ENCODE results near the gene TEX44. TPM values are rescaled to one million over a fixed set of nuclear protein-coding genes. Genes with fewer than 3 reads are reported as not detected.
"Not testable (repeated sequence)": the region's sequence is repeated elsewhere in the genome, so short reads cannot be mapped to it uniquely, and the experiment has no call there.

The TEX44 gene
- total RNA-seq, 2 experiments from 2014 or later = not detected

DNA sequence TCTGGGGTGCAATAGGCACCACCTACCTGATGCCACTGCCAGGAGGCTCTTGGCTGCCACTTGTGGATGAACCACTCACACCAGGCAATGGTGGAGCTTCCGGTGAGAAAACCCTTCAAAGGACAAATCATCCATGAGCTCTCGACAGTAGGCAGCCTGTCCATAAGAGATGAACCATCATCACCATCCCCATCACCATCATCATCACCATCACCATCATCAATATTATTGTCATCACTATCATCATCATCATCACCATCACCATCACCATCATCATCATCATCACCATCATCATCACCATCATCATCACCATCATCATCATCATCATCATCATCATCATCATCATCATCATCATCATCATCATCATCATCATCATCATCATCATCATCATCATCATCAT, 14.0 kb upstream of the TEX44 start:
- POLR2A ChIA-PET; H3K27me3 Mint-ChIP-seq; H3K4me3 Mint-ChIP-seq; DNase-seq; H3K36me3 Mint-ChIP-seq; H3K27ac Mint-ChIP-seq; ATAC-seq (ENCODE audit: low read depth); H3K4me1 Mint-ChIP-seq; H3K9me3 Mint-ChIP-seq: not testable (repeated sequence)

DNA sequence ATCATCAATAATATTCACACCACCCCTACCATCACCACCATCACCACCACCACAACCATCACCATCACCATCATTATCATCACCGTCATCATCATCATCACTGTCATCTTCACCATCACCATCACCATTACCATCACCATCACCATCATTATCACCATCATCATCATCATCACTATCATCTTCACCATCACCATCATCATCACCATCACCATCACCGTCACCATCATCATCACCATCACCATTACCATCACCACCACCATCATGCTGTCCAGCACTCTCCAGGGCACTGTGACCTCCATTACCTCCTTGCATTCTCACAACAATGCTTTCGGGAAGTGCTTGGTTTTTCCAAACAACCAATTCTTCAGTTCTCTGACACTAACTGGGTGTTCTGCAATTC, 13.1 kb upstream of the TEX44 start:
- H3K4me3 Mint-ChIP-seq = no peak overlapping the region

DNA sequence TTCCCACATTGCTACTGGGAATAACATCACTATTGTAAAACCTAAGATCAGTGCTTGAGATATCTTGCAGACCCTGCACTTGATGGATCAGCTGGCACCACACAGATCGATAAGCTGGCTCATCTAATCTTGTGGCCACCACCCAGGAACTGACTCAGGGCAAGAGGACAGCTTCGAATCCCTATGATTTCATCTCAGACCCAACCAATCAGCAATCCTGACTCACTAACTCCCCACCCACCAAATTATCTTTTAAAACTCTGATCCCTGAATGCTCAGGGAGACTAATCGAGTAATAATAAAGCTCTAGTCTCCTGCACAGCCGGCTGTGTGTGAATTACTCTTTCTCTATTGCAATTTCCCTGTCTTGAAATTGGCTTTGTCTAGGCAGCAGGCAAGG, 11.3 kb upstream of the TEX44 start:
- POLR2A ChIA-PET = no interaction called here
- H3K4me1 Mint-ChIP-seq = peaks cover 2% of the 10 kb centered on the region
- H3K36me3 Mint-ChIP-seq = peaks cover 2% of the 10 kb centered on the region
- no peak for DNase-seq
- ATAC-seq (ENCODE audit: low read depth) = no peak
- peaks cover 3% of the 10 kb centered on the region for H3K27me3 Mint-ChIP-seq
- peaks cover 5% of the 10 kb centered on the region for H3K9me3 Mint-ChIP-seq
- H3K27ac Mint-ChIP-seq = no peak overlapping the region
- H3K4me3 Mint-ChIP-seq = no peak overlapping the region

More for the DNA sequence above, 13.1 kb upstream of the TEX44 start:
- Mint-ChIP-seq H3K9me3 (peaks cover 5% of the 10 kb centered on the region), H3K36me3 (peaks cover 2% of the 10 kb centered on the region), H3K27me3 (peaks cover 3% of the 10 kb centered on the region), H3K4me1 (peaks cover 6% of the 10 kb centered on the region), H3K27ac (no peak overlapping the region)
- DNase-seq = no peak
- POLR2A ChIA-PET = no interaction called here
- no peak for ATAC-seq (ENCODE audit: low read depth)

DNA sequence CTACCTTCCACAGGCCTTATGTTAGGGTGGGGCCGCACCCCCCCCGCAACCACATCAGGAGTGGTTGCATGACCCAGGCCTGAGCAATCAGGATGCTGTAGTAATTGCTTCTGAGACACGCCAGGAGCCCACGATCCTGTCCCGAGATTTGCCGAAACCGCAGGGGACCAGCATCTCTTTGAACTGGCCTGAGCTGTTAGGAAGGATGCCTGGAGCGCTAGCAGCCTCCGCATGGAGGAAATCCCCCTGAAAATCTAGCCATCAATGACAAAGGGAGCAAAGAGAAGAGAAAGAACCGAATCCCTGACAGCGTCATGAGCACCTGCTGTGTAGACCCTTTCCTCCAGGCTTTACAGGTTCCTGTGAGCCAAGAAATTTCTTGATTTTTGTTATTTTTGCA, 8.7 kb upstream of the TEX44 start:
- peaks cover 3% of the 10 kb centered on the region for H3K27me3 Mint-ChIP-seq
- no peak overlapping the region for H3K4me3 Mint-ChIP-seq
- H3K27ac Mint-ChIP-seq = no peak overlapping the region
- H3K36me3 Mint-ChIP-seq = peaks cover 2% of the 10 kb centered on the region
- no peak for DNase-seq
- H3K4me1 Mint-ChIP-seq = peaks cover 2% of the 10 kb centered on the region
- ATAC-seq (ENCODE audit: low read depth) = no peak
- peaks cover 3% of the 10 kb centered on the region for H3K9me3 Mint-ChIP-seq
- POLR2A ChIA-PET = interaction anchor here (0.6 kb wide), 1 partner anchor 106 kb away, joined by 3 read pairs; no protein-coding TSS in a partner anchor

DNA sequence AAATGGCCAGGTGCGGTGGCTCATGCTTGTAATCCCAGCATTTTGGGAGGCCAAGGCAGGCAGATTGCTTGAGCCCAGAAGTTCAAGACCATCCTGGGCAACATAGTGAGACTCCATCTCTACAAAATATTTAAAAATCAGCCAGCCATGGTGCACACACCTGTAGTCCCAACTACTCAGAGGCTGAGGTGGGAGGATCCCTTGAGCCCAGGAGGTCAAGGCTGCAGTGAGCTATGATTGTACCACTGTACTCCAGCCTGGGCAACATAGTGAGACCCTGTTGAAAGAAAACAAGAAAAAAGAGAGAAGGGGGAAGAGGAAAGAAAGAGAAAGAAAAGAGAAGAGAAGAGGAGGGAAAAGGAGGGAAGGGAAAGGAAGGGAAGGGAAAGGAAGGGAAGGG, 4.9 kb upstream of the TEX44 start:
- DNase-seq; H3K27ac Mint-ChIP-seq; POLR2A ChIA-PET; H3K36me3 Mint-ChIP-seq; H3K27me3 Mint-ChIP-seq; H3K4me3 Mint-ChIP-seq; H3K9me3 Mint-ChIP-seq; H3K4me1 Mint-ChIP-seq; ATAC-seq (ENCODE audit: low read depth): not testable (repeated sequence)

DNA sequence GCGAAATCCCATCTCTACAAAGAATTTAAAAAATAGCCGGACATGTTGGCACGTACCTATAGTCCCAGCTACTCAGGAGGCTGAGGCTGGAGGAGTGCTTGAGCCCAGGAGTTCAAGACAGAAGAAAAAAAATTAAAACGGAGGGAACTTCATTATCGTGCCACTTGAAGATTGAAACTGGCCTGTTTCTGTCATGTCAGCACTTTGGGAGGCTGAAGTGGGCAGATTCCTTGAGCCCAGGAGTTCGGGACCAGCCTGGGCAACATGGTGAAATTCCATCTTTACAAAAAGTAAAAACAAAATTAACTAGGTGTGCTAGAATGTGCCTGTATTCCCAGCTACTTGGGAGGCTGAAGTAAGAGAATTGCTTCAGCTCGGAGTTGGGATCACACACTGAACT, 3.0 kb upstream of the TEX44 start:
- H3K4me3 Mint-ChIP-seq = no peak overlapping the region
- no peaks in the 10 kb centered on the region for H3K36me3 Mint-ChIP-seq
- H3K4me1 Mint-ChIP-seq = no peaks in the 10 kb centered on the region
- H3K27me3 Mint-ChIP-seq = peaks cover 6% of the 10 kb centered on the region
- no peak for DNase-seq
- H3K9me3 Mint-ChIP-seq = no peaks in the 10 kb centered on the region
- ATAC-seq (ENCODE audit: low read depth) = no peak
- POLR2A ChIA-PET = no interaction called here
- no peak overlapping the region for H3K27ac Mint-ChIP-seq

DNA sequence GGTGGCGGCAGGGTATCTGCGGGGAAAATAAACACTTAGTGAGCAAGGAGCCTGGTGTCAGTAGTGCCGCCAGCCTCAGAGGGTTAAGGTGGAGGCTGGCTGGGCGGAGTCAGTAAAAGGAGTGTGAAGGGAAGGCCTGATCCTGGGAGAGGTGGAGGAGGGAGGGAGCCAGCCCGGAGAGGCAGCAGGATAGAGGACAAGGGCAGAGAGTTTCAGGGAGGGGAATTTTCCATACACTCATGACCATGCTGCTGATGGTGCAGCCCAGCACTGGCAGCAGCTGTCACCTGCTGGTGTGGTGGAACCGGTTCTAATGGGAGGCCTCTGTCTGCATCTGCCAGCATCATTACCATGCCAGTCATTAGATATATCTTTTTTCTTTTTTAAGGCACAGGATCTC, 2.0 kb upstream of the TEX44 start:
- Mint-ChIP-seq H3K27ac (no peak overlapping the region), H3K36me3 (no peaks in the 10 kb centered on the region), H3K9me3 (no peaks in the 10 kb centered on the region), H3K4me1 (no peaks in the 10 kb centered on the region), H3K4me3 (no peak overlapping the region), H3K27me3 (peaks cover 6% of the 10 kb centered on the region)
- POLR2A ChIA-PET = no interaction called here
- no peak for DNase-seq
- ATAC-seq (ENCODE audit: low read depth) = no peak

DNA sequence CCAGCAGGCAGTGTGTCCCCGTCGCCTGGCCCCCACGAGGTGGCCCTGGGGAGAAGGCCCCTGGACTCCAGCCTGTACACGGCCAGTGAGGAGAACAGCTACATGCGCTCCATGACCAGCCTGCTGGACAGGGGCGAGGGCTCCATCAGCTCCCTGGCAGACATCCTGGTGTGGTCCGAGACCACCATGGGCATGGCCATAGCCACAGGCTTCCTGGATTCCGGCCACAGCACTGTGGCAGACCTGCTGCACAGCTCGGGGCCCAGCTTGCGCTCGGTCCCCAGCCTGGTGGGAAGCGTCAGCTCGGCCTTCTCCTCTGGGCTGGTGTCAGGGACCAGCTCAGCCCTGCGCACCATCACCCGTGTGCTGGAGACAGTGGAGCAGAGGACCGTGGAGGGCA, 1.0 kb downstream of the TEX44 start:
- no peak overlapping the region for H3K27ac Mint-ChIP-seq
- POLR2A ChIA-PET = no interaction called here
- H3K36me3 Mint-ChIP-seq = no peaks in the 10 kb centered on the region

DNA sequence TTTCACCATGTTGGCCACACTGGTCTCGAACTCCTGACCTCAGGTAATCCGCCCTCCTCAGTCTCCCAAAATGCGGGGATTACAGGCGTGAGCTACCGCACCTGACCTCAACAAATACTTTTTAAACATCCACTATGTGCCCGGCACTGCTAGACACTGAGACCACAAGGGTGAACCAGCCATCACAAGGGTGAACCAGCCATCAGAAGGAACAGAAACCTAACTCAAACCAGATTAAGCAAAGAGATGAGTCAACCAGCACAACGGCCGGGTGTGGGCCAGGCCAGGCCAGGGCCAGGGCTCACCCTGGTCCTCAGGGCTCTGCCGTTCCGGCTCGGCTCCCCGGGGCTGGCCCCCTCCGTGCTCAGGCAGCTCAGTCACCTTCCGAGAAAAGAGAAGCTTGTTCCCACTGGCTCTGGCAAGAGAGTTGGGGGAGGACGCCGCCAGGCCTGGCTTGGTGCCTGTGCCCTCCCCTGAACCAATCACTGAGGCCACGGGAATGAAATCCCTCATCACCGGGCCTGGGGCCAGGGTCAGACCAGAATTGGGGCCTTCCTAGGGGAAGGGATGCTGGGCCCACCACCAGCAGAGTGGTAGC, 4.4 kb downstream of the TEX44 start:
- no peaks in the 10 kb centered on the region for H3K9me3 Mint-ChIP-seq
- no peaks in the 10 kb centered on the region for H3K36me3 Mint-ChIP-seq
- H3K27me3 Mint-ChIP-seq = no peaks in the 10 kb centered on the region
- H3K27ac Mint-ChIP-seq = no peak overlapping the region
- DNase-seq (no peak), ATAC-seq (ENCODE audit: low read depth) (no peak)
- POLR2A ChIA-PET = interaction anchor here (0.7 kb wide), 1 partner anchor 359 kb away, joined by 3 read pairs; no protein-coding TSS in a partner anchor
- no peak overlapping the region for H3K4me3 Mint-ChIP-seq
- peaks cover 3% of the 10 kb centered on the region for H3K4me1 Mint-ChIP-seq

More for the DNA sequence above, 1.0 kb downstream of the TEX44 start:
- H3K4me1 Mint-ChIP-seq = no peaks in the 10 kb centered on the region
- no peak for DNase-seq
- peaks cover 4% of the 10 kb centered on the region for H3K27me3 Mint-ChIP-seq
- no peaks in the 10 kb centered on the region for H3K9me3 Mint-ChIP-seq
- ATAC-seq (ENCODE audit: low read depth) = no peak
- H3K4me3 Mint-ChIP-seq = no peak overlapping the region

DNA sequence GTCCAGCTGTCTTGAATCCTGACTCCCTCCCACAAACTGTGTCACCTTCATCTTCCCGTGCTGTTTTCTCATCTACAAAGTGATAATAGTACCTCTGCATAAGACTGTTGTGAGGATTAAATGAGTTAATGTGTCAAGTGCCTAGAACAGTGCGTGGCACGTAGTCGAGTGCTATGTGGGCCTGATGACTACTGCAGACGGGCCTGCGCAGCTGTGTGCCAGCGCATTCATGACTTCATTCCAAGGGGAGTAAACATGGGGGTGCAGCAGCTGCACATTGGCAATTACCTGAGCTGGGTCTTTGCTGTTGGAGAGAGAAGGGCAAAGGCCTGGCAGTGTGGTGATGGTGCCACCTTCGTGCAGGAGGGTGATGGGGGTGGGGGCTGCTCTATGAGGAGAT, 5.0 kb downstream of the TEX44 start:
- Mint-ChIP-seq H3K27ac (no peak overlapping the region), H3K4me1 (peaks cover 3% of the 10 kb centered on the region), H3K9me3 (no peaks in the 10 kb centered on the region), H3K36me3 (no peaks in the 10 kb centered on the region), H3K4me3 (no peak overlapping the region), H3K27me3 (peaks cover 1% of the 10 kb centered on the region)
- POLR2A ChIA-PET = no interaction called here
- ATAC-seq (ENCODE audit: low read depth) (no peak), DNase-seq (no peak)

DNA sequence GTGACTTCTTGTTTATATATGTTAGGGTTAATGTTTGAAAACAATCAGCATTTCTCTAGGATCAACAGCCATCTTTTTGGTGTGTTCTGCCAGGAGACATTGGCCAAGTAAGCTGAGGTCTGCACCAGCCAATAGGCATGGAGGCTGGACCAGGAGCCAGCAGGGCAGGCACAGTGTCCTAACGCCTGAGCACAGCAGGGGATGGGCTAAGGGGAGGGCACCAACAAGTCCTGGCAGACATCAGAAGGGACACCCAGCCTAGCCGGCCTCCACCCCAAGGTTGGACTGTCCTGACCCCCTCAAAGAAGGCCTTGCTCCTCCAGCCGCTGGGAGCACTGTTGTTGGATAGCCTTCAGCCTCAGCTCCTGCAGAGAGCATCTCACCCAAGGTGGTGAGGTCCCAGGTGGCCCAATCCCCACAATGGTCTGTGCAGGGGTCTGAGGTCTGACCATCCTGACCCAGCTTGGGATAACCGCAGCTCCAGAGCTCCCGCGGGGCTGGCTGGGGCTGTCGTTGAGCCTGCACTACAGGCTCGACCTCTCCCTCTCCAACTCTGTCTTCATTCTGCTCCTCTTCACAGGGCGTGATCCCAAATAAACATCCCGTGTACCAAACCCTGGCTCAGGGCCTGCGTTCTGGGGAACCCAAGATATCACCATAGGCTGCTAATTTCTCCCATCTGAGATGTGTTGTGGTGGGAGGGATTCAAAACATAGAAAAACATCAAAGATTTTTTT, 8.1 kb downstream of the TEX44 start:
- H3K27me3 Mint-ChIP-seq = peaks cover 14% of the 10 kb centered on the region
- no peaks in the 10 kb centered on the region for H3K36me3 Mint-ChIP-seq
- no peak overlapping the region for H3K27ac Mint-ChIP-seq
- POLR2A ChIA-PET = interaction anchor here (0.6 to 2.6 kb wide), 7 partner anchors 13 to 136 kb away, joined by 3 to 7 read pairs (median 4); partner anchors contain the start of gene NCL
- H3K4me3 Mint-ChIP-seq = no peak overlapping the region
- no peak for ATAC-seq (ENCODE audit: low read depth)
- H3K4me1 Mint-ChIP-seq = peaks cover 5% of the 10 kb centered on the region
- DNase-seq = no peak
- H3K9me3 Mint-ChIP-seq = no peaks in the 10 kb centered on the region

DNA sequence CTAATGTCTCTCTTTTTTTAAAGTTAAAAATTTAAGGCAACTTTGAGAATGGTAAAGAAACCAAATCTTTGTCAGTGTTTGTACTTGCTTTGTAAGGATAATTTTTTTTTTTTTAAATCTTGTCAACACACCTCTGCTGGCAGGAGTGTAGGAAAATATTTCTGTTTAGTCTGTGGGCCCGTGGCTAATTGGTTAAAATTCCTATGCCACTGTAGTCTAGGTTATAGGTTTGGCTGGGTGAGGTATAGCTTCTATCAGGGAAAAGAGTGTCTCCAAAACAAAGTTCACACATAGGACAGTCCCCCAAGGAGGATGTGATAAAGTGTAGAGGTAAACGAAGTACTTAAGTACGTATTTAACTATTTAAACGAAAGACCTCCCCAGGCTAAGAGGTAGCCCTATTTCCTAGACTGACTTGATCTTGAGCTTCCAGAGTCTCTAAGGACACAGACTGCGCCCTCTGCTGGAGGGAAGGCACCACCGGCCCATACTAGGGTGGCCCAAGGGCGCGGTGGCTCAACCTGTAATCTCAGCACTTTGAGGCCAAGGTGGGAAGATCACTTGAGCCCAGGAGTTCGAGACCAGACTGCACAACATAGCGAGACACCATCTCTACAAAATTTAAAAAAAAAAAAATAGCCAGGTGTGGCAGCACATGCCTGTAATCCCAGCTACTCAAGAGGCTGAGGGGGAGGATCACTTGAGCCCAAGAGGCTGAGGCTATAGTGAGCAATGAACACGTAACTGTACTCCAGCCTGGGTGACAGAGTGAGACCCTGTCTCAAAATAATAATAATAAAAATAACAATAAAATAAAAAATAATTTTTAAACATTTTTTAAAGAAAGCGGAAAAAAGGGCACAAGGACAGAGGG, 8.9 kb downstream of the TEX44 start:
- no peaks in the 10 kb centered on the region for H3K36me3 Mint-ChIP-seq
- H3K4me3 Mint-ChIP-seq = no peak overlapping the region
- peak; percentile 79 for DNase-seq
- ATAC-seq (ENCODE audit: low read depth) = peak; percentile 55
- POLR2A ChIA-PET = interaction anchor here (0.8 to 2.6 kb wide), 6 partner anchors 12 to 137 kb away, joined by 3 to 7 read pairs (median 4); partner anchors contain the start of gene NCL
- peaks cover 5% of the 10 kb centered on the region for H3K4me1 Mint-ChIP-seq
- H3K27me3 Mint-ChIP-seq = peaks cover 14% of the 10 kb centered on the region
- H3K9me3 Mint-ChIP-seq = no peaks in the 10 kb centered on the region
- H3K27ac Mint-ChIP-seq = no peak overlapping the region

DNA sequence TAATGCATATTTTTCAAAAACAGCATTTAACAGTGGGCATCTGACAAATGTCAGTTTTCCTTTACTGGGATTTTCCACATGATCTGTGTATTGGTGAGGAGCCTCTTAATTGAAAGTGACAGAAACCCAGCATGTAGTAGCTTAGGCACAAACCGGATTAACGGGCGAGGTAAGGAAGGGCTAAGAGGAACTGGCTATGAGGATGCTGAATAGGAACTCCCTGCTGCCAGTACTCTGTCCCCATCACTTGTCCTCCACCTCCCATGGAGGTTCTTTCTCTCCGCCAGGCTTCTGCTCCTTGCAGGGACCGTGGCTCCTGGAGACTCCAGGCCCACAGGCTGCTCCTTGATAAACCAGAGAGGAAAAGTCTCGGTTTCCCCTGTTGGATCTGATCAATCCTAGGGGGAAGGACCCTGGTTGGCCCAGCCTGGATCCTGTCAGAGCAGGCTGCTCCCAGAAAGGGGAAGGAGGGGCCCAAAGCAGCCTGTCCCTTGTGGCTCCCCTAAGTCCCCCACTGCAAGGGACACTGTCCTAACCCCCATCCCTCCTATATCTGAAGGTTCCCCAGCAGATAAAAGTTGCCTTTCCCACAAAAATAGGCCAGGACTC, 10.3 kb downstream of the TEX44 start:
- Mint-ChIP-seq H3K36me3 (no peaks in the 10 kb centered on the region), H3K27me3 (peaks cover 14% of the 10 kb centered on the region), H3K9me3 (no peaks in the 10 kb centered on the region), H3K4me3 (no peak overlapping the region), H3K4me1 (peaks cover 5% of the 10 kb centered on the region), H3K27ac (no peak overlapping the region)
- DNase-seq (no peak), ATAC-seq (ENCODE audit: low read depth) (no peak)
- POLR2A ChIA-PET = interaction anchor here (2.6 kb wide), 1 partner anchor 11 kb away, joined by 7 read pairs; no protein-coding TSS in a partner anchor
